Measurements from ENCODE around the gene IBA57.
"Not testable (repeated sequence)": the region's sequence is repeated elsewhere in the genome, so short reads cannot be mapped to it uniquely, and the experiment has no call there.

IBA57 gene

GRCh38 chr1:228172591-228173527 is 7.3 kb downstream of the IBA57 start:
- DNase-seq (ENCODE audit: low spot score) (no peak), FAIRE-seq (peak; percentile 27)

- FAIRE-seq; DNase-seq (ENCODE audit: low spot score): not testable (repeated sequence)
Measured at GRCh38 chr1:228173528-228174481, 8.2 kb downstream of the IBA57 start.

GRCh38 chr1:228174482-228175315 is 9.1 kb downstream of the IBA57 start:
- DNase-seq (ENCODE audit: low spot score), result peak; percentile 36
- FAIRE-seq, result no peak

GRCh38 chr1:228175316-228176023 is 9.9 kb downstream of the IBA57 start:
- FAIRE-seq (no peak), DNase-seq (ENCODE audit: low spot score) (no peak)

- DNase-seq (ENCODE audit: low spot score) (no peak), FAIRE-seq (no peak)
Measured at GRCh38 chr1:228176024-228176395, 10.4 kb downstream of the IBA57 start.

- FAIRE-seq (no peak), DNase-seq (ENCODE audit: low spot score) (no peak)
Measured at GRCh38 chr1:228176461-228177182, 11.0 kb downstream of the IBA57 start.

- DNase-seq (ENCODE audit: low spot score) (no peak), FAIRE-seq (no peak)
Measured at GRCh38 chr1:228177183-228177475, 11.5 kb downstream of the IBA57 start.

GRCh38 chr1:228177721-228178710 is 12.4 kb downstream of the IBA57 start:
- DNase-seq (ENCODE audit: low spot score) (no peak), FAIRE-seq (no peak)

- FAIRE-seq, result no peak
- DNase-seq (ENCODE audit: low spot score), result no peak
Measured at GRCh38 chr1:228178737-228179684, 13.4 kb downstream of the IBA57 start.

GRCh38 chr1:228180271-228180958 is 14.8 kb downstream of the IBA57 start:
- FAIRE-seq (no peak), DNase-seq (ENCODE audit: low spot score) (no peak)

GRCh38 chr1:228180959-228181644 is 15.5 kb downstream of the IBA57 start:
- FAIRE-seq (no peak), DNase-seq (ENCODE audit: low spot score) (no peak)

GRCh38 chr1:228181645-228182034 is 16.0 kb downstream of the IBA57 start:
- DNase-seq (ENCODE audit: low spot score), result no peak
- no peak for FAIRE-seq

- no peak for DNase-seq (ENCODE audit: low spot score)
- no peak for FAIRE-seq
Measured at GRCh38 chr1:228182296-228183030, 16.9 kb downstream of the IBA57 start.

- FAIRE-seq (no peak), DNase-seq (ENCODE audit: low spot score) (no peak)
Measured at GRCh38 chr1:228184152-228184551, 18.5 kb downstream of the IBA57 start.

GRCh38 chr1:228185641-228185965 is 20.0 kb downstream of the IBA57 start:
- DNase-seq (ENCODE audit: low spot score) (no peak), FAIRE-seq (no peak)

GRCh38 chr1:228188249-228188648 is 22.6 kb downstream of the IBA57 start:
- DNase-seq (ENCODE audit: low spot score); FAIRE-seq: not testable (repeated sequence)

Measured in urothelium cell line (cell line).